ENCODE measurements around the gene DERA. TPM values are rescaled to one million over a fixed set of nuclear protein-coding genes. Genes with fewer than 3 reads are reported as not detected.

DERA gene
- total and polyA plus RNA-seq, 2 of the 8 experiments (the other 6 are each of a cell fraction or from before 2014, with no cell fraction given): 13.1 to 17.1 TPM

GRCh38 chr12:15861404-15861803 is 49.7 kb upstream of the DERA start:
- Histone ChIP-seq H2BK15ac (ENCODE audit: low read length) (no peak overlapping the region), H2AFZ (ENCODE audit: low read length) (0 out of 2 replicates have a peak overlapping the region, but pooled peaks have one; percentile 46), H4K5ac (ENCODE audit: insufficient read length, low read depth, low read length) (no peak overlapping the region), H3K23me2 (ENCODE audit: low read depth, low read length) (no peaks in the 10 kb centered on the region), H3K9me3 (ENCODE audit: insufficient read depth in 2 of 2, low read depth in 1 of 2, low read length in 1 of 2) (no peaks in the 10 kb centered on the region), H3K56ac (replicated peaks; ENCODE audit: insufficient read length, low read depth, low read length) (no peak overlapping the region), H3K4me2 (ENCODE audit: insufficient read depth in 1 of 2, low read depth in 2 of 2, low read length in 2 of 2) (no peak overlapping the region), H3K4me3 (ENCODE audit: extremely low read depth in 1 of 4, insufficient read depth in 2 of 4, low read depth in 3 of 4, low read length in 4 of 4) (no peak overlapping the region), H3K14ac (ENCODE audit: insufficient read length) (no peak overlapping the region), H2BK120ac (replicated peaks; ENCODE audit: low read depth, low read length) (no peak overlapping the region), H4K91ac (replicated peaks; ENCODE audit: insufficient read length, low read length) (no peak overlapping the region), H2BK20ac (ENCODE audit: low read length) (no peak overlapping the region), H3K23ac (ENCODE audit: insufficient read length) (no peak overlapping the region), H4K20me1 (replicated peaks in 1 of 2; ENCODE audit: control insufficient read depth in 1 of 2, insufficient read depth in 2 of 2, low read length in 2 of 2) (no peaks in the 10 kb centered on the region), H3K9ac (replicated peaks in 1 of 4; ENCODE audit: extremely low read depth in 1 of 4, low read depth in 3 of 4, low read length in 3 of 4) (no peak overlapping the region), H3K4ac (replicated peaks; ENCODE audit: insufficient read length, low read depth, low read length) (no peak overlapping the region), H3K36me3 (ENCODE audit: control insufficient read depth in 2 of 4, insufficient read depth in 4 of 4, low read length in 3 of 4) (no peaks in the 10 kb centered on the region), H3K18ac (ENCODE audit: extremely low read depth, low read length) (no peak overlapping the region), H3K4me1 (replicated peaks in 1 of 4; ENCODE audit: control insufficient read depth in 3 of 4, insufficient read depth in 4 of 4, low read length in 3 of 4) (peaks cover 0 to 3% (median 0%) of the 10 kb centered on the region in 4 experiments; a peak in 1 of 7 replicates), H3K79me2 (ENCODE audit: control insufficient read depth in 1 of 2, insufficient read depth in 2 of 2, low read length in 2 of 2) (no peaks in the 10 kb centered on the region), H3K79me1 (ENCODE audit: low read depth, low read length) (no peaks in the 10 kb centered on the region), H2BK5ac (ENCODE audit: low read depth, low read length) (no peak overlapping the region), H3K27ac (ENCODE audit: low read depth, low read length) (no peak overlapping the region), H2AK5ac (ENCODE audit: low read depth, low read length) (no peak overlapping the region), H3K27me3 (replicated peaks in 1 of 4; ENCODE audit: control insufficient read depth in 3 of 4, extremely low read depth in 1 of 4, insufficient read depth in 3 of 4, low read length in 3 of 4) (no peaks in the 10 kb centered on the region), H4K8ac (ENCODE audit: extremely low read depth, insufficient read depth, low read length) (no peak overlapping the region), H2BK12ac (ENCODE audit: low read depth, low read length) (no peak overlapping the region)
- no peak for DNase-seq (ENCODE audit: low read depth in 1 of 2, low spot score in 2 of 2)
- POLR2A ChIA-PET (ENCODE audit: partially characterized antibody): no interaction called here
- TF ChIP-seq TEAD4 (IDR thresholded peaks at IDR 0.05; ENCODE audit: low read depth, low read length) (no peak), EP300 (IDR thresholded peaks at IDR 0.05; ENCODE audit: borderline replicate concordance in 1 of 2, low read depth in 2 of 2, low read length in 2 of 2) (no peak), TAF1 (IDR thresholded peaks at IDR 0.05; ENCODE audit: low read depth, low read length) (no peak), FOSL1 (IDR thresholded peaks at IDR 0.05; ENCODE audit: insufficient read depth, low read depth, low read length) (no peak), HDAC6 (IDR thresholded peaks at IDR 0.05; ENCODE audit: low read depth, low read length) (no peak)
- TF ChIP-seq, protein P1, sequence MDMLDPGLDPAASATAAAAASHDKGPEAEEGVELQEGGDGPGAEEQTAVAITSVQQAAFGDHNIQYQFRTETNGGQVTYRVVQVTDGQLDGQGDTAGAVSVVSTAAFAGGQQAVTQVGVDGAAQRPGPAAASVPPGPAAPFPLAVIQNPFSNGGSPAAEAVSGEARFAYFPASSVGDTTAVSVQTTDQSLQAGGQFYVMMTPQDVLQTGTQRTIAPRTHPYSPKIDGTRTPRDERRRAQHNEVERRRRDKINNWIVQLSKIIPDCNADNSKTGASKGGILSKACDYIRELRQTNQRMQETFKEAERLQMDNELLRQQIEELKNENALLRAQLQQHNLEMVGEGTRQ (IDR thresholded peaks at IDR 0.05; ENCODE audit: low read length): no peak
- CTCF ChIA-PET (ENCODE audit: partially characterized antibody): interaction anchor here (0.9 to 1.4 kb wide), 2 partner anchors 11 to 277 kb away, joined by 3 to 4 read pairs; no protein-coding TSS in a partner anchor
- 89% methylated on average over 1 of the region's 1 CpG; no CpG with 5 or more reads in 1 of the 2 experiments for WGBS, 2 experiments (ENCODE audit: extremely low coverage in 1 of 2, insufficient coverage in 1 of 2, insufficient read length in 1 of 2, insufficient replicate concordance in 2 of 2, low coverage in 1 of 2, low lambda C conversion rate in 2 of 2, missing lambda C conversion rate in 1 of 2)
- FAIRE-seq: no peak
